Loucy (cell line): ENCODE results near the gene EFNA4.

ENCODE experiments used
- H2AFZ ChIP-seq: fragments of 200-600 bp; sonication (generic); 2 replicates; pipeline ENCODE4 v1.6.0; 2016; ENCODE audit warnings: antibody characterized with exemption, mild to moderate bottlenecking, low read length, moderate library complexity
- H3F3A ChIP-seq: fragments of 200-600 bp; 2 replicates; pipeline ENCODE4 v1.6.0; 2016; ENCODE audit warnings: antibody characterized with exemption, low read depth, mild to moderate bottlenecking
- H3K27me3 ChIP-seq: fragments of 200-600 bp; sonication (generic); 2 replicates; pipeline ENCODE4 v1.6.1; 2014; ENCODE audit warnings: low read length, mild to moderate bottlenecking; ENCODE audit not compliant: insufficient read depth, poor library complexity, severe bottlenecking
- H3K36me3 ChIP-seq: fragments of 200-600 bp; sonication (generic); 2 replicates; pipeline ENCODE4 v1.6.1; 2016; ENCODE audit warnings: low read length; ENCODE audit not compliant: insufficient read depth
- H3K4me1 ChIP-seq: fragments of 200-600 bp; sonication (generic); 2 replicates; pipeline ENCODE4 v1.5.1; 2014; ENCODE audit warnings: low read length, mild to moderate bottlenecking; ENCODE audit not compliant: insufficient read depth, poor library complexity, severe bottlenecking
- H3K4me2 ChIP-seq: fragments of 200-600 bp; sonication (generic); 2 replicates; pipeline ENCODE4 v1.6.0; 2014; ENCODE audit warnings: antibody characterized with exemption, low read length, low read depth, mild to moderate bottlenecking; ENCODE audit not compliant: poor library complexity, severe bottlenecking
- H3K4me3 ChIP-seq: fragments of 200-600 bp; sonication (generic); 2 replicates; pipeline ENCODE4 v1.5.1; 2014; ENCODE audit warnings: low read length, mild to moderate bottlenecking, mixed read lengths; ENCODE audit not compliant: poor library complexity, severe bottlenecking
- H3K79me2 ChIP-seq: fragments of 200-600 bp; sonication (generic); 2 replicates; pipeline ENCODE4 v1.6.1; 2014; ENCODE audit warnings: low read length; ENCODE audit not compliant: insufficient read depth
- H3K9ac ChIP-seq: fragments of 200-600 bp; sonication (generic); 2 replicates; pipeline ENCODE4 v1.6.0; 2014; ENCODE audit warnings: mild to moderate bottlenecking, low read depth, low read length, moderate library complexity; ENCODE audit not compliant: poor library complexity, severe bottlenecking
- H3K9me2 ChIP-seq: fragments of 200-600 bp; sonication (generic); replicated peaks from 2 replicates; pipeline ENCODE4 v1.6.1; 2016; ENCODE audit warnings: low read depth, low read length, mixed read lengths
- H3K9me3 ChIP-seq: fragments of 200-600 bp; sonication (generic); 2 replicates; pipeline ENCODE4 v1.6.1; 2014; ENCODE audit warnings: mild to moderate bottlenecking, antibody characterized with exemption, low read length, low read depth; ENCODE audit not compliant: insufficient read depth
- H4K20me1 ChIP-seq: fragments of 200-600 bp; sonication (generic); 2 replicates; pipeline ENCODE4 v1.6.0; 2014; ENCODE audit warnings: antibody characterized with exemption, low read length, mild to moderate bottlenecking; ENCODE audit not compliant: insufficient read depth, poor library complexity, severe bottlenecking
- EZH2phosphoT487 ChIP-seq: fragments of 200-600 bp; IDR thresholded peaks from 2 replicates; pipeline ENCODE4 v1.6.1; 2018; ENCODE audit warnings: antibody characterized with exemption, mild to moderate bottlenecking, moderate library complexity, borderline replicate concordance
- TF ChIP-seq, protein P1 (sequence below): fragments of 200-600 bp; sonication (generic); conservative IDR thresholded peaks from 2 replicates; pipeline ENCODE4 v1.5.1; 2014; ENCODE audit warnings: mild to moderate bottlenecking, antibody characterized with exemption, low read length

The EFNA4 gene

DNA sequence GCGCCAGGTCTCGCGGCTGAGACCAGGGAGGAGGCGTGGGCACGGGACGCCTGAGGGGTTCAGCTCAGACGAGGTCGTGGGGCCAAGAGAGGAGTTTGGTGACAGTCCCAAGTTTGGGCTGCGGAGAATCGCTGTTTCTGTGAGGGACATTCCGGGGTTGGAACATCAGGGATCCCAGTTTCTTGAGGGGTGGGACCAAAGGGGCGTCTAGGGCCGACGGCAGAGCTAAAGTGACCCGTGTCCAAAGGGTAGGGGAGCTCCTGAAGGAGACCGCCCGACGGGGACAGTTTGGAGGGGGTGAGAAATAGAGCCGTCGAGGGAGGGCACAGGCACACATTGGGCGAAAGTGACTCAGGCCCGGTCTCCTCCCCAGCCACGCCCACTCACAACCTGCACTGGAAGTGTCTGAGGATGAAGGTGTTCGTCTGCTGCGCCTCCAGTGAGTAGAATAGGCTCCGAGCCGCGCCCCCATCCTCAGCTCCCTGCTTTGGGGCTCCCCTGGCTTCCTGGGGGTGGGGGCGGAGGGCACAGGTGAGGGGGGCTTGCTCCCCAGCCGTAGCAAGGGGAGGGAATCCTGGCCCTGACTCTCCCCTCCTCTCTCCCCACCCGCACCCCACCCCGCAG is 22.1 kb downstream of the EFNA4 start:
- Histone ChIP-seq H2AFZ (peak overlapping the region; percentile 98), H3K9me3 (no peaks in the 10 kb centered on the region), H4K20me1 (peaks cover 5% of the 10 kb centered on the region), H3K4me3 (peak overlapping the region; percentile 82), H3K9ac (peak overlapping the region; percentile 79), H3F3A (peaks cover 13% of the 10 kb centered on the region; the same call in 1 of the 2 replicates), H3K9me2 (no peaks in the 10 kb centered on the region), H3K27me3 (no peaks in the 10 kb centered on the region), H3K36me3 (no peaks in the 10 kb centered on the region), H3K4me2 (peak overlapping the region; percentile 100), H3K79me2 (peaks cover 9% of the 10 kb centered on the region; the same call in 1 of the 2 replicates), H3K4me1 (peaks cover 33% of the 10 kb centered on the region)
- no peak for TF ChIP-seq EZH2phosphoT487
- TF ChIP-seq, protein P1, sequence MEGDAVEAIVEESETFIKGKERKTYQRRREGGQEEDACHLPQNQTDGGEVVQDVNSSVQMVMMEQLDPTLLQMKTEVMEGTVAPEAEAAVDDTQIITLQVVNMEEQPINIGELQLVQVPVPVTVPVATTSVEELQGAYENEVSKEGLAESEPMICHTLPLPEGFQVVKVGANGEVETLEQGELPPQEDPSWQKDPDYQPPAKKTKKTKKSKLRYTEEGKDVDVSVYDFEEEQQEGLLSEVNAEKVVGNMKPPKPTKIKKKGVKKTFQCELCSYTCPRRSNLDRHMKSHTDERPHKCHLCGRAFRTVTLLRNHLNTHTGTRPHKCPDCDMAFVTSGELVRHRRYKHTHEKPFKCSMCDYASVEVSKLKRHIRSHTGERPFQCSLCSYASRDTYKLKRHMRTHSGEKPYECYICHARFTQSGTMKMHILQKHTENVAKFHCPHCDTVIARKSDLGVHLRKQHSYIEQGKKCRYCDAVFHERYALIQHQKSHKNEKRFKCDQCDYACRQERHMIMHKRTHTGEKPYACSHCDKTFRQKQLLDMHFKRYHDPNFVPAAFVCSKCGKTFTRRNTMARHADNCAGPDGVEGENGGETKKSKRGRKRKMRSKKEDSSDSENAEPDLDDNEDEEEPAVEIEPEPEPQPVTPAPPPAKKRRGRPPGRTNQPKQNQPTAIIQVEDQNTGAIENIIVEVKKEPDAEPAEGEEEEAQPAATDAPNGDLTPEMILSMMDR = no peak

DNA sequence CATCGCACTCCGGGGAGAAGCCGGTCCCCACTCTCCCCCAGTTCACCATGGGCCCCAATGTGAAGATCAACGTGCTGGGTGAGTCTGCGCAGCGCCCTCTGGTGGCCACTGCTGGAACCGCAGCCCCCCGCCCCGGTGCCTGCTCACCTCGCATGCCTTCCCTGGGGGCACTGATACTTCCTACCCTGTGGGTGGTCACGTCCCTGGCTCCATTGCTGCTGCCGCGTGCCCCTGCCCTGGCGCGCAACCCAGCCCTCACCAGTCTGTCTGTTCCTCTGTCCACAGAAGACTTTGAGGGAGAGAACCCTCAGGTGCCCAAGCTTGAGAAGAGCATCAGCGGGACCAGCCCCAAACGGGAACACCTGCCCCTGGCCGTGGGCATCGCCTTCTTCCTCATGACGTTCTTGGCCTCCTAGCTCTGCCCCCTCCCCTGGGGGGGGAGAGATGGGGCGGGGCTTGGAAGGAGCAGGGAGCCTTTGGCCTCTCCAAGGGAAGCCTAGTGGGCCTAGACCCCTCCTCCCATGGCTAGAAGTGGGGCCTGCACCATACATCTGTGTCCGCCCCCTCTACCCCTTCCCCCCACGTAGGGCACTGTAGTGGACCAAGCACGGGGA is 22.7 kb downstream of the EFNA4 start:
- TF ChIP-seq, protein P1 = peak; percentile 83
- TF ChIP-seq EZH2phosphoT487 = no peak
- H3K79me2 ChIP-seq = peaks cover 9% of the 10 kb centered on the region; the same call in 1 of the 2 replicates
- H3K4me2 ChIP-seq = peak overlapping the region; percentile 100

DNA sequence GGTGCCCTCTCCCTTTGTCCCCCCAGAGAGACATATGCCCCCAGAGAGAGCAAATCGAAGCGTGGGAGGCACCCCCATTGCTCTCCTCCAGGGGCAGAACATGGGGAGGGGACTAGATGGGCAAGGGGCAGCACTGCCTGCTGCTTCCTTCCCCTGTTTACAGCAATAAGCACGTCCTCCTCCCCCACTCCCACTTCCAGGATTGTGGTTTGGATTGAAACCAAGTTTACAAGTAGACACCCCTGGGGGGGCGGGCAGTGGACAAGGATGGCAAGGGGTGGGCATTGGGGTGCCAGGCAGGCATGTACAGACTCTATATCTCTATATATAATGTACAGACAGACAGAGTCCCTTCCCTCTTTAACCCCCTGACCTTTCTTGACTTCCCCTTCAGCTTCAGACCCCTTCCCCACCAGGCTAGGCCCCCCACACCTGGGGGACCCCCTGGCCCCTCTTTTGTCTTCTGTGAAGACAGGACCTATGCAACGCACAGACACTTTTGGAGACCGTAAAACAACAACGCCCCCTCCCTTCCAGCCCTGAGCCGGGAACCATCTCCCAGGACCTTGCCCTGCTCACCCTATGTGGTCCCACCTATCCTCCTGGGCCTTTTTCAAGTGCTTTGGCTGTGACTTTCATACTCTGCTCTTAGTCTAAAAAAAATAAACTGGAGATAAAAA is 23.5 kb downstream of the EFNA4 start:
- Histone ChIP-seq H2AFZ (no peak overlapping the region), H3K4me3 (peak overlapping the region; percentile 82), H3K9ac (peak overlapping the region; percentile 79), H4K20me1 (peaks cover 5% of the 10 kb centered on the region), H3K36me3 (no peaks in the 10 kb centered on the region), H3K9me2 (no peaks in the 10 kb centered on the region), H3F3A (peaks cover 8% of the 10 kb centered on the region; the same call in 1 of the 2 replicates), H3K79me2 (peaks cover 9% of the 10 kb centered on the region; the same call in 1 of the 2 replicates), H3K27me3 (no peaks in the 10 kb centered on the region), H3K9me3 (no peaks in the 10 kb centered on the region), H3K4me1 (peaks cover 25% of the 10 kb centered on the region), H3K4me2 (peak overlapping the region; percentile 100)
- TF ChIP-seq EZH2phosphoT487 = no peak
- TF ChIP-seq, protein P1 = peak; percentile 39

More for the DNA sequence above, 22.7 kb downstream of the EFNA4 start:
- Histone ChIP-seq H3K4me3 (peak overlapping the region; percentile 82), H3K4me1 (peaks cover 28% of the 10 kb centered on the region), H3K9me2 (no peaks in the 10 kb centered on the region), H3K27me3 (no peaks in the 10 kb centered on the region), H2AFZ (peak overlapping the region; percentile 98), H3K36me3 (no peaks in the 10 kb centered on the region), H3K9ac (peak overlapping the region; percentile 79), H3K9me3 (no peaks in the 10 kb centered on the region), H3F3A (peaks cover 12% of the 10 kb centered on the region; the same call in 1 of the 2 replicates), H4K20me1 (peaks cover 5% of the 10 kb centered on the region)
